Measurements from ENCODE around the gene PTPRT. TPM values are rescaled to one million over a fixed set of nuclear protein-coding genes. Genes with fewer than 3 reads are reported as not detected.

Gene PTPRT
- total RNA-seq, 1 experiment from 2014 or later = not detected

- no peak for DNase-seq (ENCODE audit: low spot score)
Measured at GRCh38 chr20:42836339-42836738, 353.4 kb downstream of the PTPRT start.

GRCh38 chr20:42807876-42808275 lies 381.8 kb downstream of the PTPRT start:
- no peak for DNase-seq (ENCODE audit: low spot score)

GRCh38 chr20:42795111-42795695 lies 394.5 kb downstream of the PTPRT start:
- no peak for DNase-seq (ENCODE audit: low spot score)

DNA sequence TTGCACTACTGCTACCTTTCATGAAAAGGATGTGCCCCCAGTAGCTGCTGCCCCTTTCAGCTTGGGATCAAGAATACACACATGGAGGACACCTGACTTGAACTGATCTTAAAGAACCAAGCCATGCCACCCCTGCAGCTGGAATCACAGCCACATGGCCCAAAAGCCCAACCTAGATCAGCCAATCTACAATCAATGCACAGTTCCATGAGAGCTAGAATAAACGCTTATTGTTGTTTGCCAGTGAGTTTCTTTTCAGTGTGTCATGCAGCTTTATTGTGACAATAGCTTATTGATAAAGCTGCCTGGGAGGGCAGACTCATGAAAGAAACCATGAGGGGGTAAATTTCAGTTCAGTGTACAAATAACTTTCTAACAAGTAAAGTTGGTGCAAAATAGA lies 397.7 kb downstream of the PTPRT start:
- DNase-seq (ENCODE audit: low spot score) = no peak

DNA sequence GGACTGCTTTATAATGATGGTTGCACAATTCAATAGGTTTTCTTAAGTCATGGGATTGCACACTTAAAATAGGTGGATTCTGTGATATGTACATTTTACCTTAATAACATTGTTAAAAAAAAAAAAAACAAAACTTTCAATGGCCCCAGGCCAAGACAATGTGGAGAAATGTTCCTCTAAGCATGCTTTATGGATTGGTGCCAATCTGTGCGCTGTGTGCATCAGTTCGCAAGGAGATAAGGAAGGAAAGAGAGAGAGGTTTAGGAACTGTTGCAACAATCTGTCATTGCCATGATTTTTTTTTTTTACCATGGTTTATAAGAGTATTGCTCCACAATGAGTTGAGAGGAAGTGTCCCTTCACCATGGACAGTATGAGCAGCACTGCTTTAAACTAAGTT lies 399.6 kb downstream of the PTPRT start:
- no peak for DNase-seq (ENCODE audit: low spot score)

DNA sequence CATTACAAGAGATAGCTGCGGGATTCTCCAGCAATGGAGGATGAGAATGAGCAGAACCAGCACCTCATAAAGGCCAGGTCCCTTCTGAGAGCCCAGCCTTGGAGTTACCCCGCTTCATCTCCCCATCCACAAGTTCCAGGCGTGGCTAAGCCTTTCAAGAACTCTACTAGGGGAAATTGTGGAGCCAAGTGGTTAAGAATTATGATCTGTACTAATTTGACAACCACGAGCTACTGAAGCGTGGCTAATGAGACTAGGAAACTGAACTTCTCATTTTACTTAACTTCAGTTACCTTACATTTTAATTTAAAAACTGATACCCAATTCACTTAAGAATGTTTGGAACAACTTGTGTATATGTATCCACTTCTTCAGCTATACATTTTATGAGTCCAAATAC lies 401.0 kb downstream of the PTPRT start:
- DNase-seq (ENCODE audit: low spot score) = no peak

GRCh38 chr20:42785041-42785440 lies 404.7 kb downstream of the PTPRT start:
- no peak for DNase-seq (ENCODE audit: low spot score)

GRCh38 chr20:42779216-42779615 lies 410.5 kb downstream of the PTPRT start:
- DNase-seq (ENCODE audit: low spot score) = no peak

- no peak for DNase-seq (ENCODE audit: low spot score)
Measured at GRCh38 chr20:42775866-42776265, 413.8 kb downstream of the PTPRT start.

- DNase-seq (ENCODE audit: low spot score) = no peak
Measured at GRCh38 chr20:42775037-42775436, 414.7 kb downstream of the PTPRT start.

GRCh38 chr20:42763015-42763414 lies 426.7 kb downstream of the PTPRT start:
- DNase-seq (ENCODE audit: low spot score) = no peak

GRCh38 chr20:42756991-42757390 lies 432.7 kb downstream of the PTPRT start:
- DNase-seq (ENCODE audit: low spot score) = no peak

GRCh38 chr20:42754706-42755105 lies 435.0 kb downstream of the PTPRT start:
- DNase-seq (ENCODE audit: low spot score) = no peak

DNA sequence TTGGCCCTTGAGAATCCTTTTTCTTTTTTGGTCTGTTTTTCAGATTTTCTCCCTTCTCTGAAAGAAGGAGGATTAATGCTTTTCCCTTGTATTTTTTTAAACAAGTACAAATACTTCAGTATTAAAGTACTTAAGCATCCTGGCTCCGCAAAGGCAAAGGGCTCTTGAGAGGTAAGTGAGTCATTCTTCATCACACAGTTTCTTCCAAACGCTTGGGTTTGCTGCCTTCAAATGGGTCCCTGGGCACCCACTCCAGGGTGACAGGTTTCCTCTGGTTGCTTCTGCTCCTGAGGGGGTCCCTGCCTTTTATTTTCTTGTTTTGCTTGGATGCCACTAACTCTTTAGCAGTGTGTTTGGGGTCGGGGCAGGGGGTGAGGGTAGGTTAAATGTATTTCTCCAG lies 437.1 kb downstream of the PTPRT start:
- DNase-seq (ENCODE audit: low spot score) = no peak

DNA sequence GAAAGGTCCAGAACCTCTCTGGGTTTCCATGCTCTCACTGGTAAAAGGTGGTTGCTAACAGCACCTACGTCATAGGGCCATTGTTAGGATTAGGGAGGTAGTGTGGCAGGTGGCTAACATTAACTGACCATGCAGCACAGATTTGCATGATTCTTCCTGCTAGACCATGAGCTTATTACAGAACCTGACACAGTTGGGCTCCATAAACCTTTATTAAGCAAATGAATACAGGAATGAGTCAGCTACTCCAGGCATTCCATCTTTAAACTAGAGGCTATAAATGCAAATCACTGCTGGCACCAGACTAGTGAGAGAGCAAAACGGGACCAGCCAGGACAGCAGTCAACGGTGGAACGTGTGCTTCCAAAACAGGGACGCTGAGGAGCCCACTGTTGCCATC lies 440.1 kb downstream of the PTPRT start:
- no peak for DNase-seq (ENCODE audit: low spot score)

DNA sequence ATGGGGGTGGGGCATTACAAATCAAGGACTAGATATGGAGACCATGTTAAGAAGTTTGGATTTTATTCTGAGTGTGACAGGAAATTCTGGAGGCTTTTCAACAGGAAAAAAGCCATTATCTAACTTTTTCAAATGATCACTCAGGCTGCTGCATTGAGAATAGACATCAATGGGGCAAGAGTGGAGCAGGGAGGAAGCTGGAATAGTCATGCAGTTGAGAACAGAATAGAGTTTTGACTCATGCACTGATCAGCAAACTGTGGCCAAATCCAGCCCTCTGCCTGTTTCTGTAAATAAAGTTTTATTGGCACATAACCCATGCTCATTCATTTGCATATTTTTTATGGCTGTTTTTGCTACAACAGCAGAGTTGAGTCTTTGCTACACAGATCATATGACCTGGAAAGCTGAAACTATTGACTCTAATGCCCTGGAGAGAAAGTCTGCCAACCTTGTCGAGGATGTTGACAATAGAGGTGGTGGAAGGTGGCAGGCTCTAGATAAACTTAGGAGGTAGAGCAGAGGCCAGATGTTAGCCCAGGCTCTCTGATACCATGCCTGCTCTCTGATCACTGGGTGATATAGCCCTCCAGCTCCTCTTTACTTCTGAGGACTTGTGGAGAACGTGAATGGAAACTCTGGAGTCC lies 441.8 kb downstream of the PTPRT start:
- DNase-seq (ENCODE audit: low spot score) = no peak

- no peak for DNase-seq (ENCODE audit: low spot score)
Measured at GRCh38 chr20:42744756-42745465, 444.8 kb downstream of the PTPRT start.

- DNase-seq (ENCODE audit: low spot score) = no peak
Measured at GRCh38 chr20:42742926-42743325, 446.8 kb downstream of the PTPRT start.

DNA sequence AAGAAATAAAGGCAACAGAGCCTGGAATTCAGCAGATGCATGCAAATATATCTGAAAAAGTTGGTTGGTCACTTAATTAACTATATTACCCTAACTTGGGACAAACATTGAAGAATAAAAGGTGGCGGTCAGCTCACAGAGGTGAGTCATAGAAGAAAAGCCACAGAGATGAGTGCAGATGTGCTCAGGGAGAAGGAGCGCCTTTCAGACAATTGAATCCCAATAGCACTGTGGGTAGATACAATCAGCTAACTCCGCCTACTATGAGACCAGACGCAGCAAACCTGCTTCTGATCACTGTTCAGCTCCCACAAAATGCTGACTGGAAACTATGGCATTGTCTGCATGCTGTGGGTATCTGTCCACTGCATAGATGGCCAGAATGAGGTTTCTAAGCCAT lies 447.8 kb downstream of the PTPRT start:
- no peak for DNase-seq (ENCODE audit: low spot score)

- no peak for DNase-seq (ENCODE audit: low spot score)
Measured at GRCh38 chr20:42740226-42740870, 449.4 kb downstream of the PTPRT start.

DNA sequence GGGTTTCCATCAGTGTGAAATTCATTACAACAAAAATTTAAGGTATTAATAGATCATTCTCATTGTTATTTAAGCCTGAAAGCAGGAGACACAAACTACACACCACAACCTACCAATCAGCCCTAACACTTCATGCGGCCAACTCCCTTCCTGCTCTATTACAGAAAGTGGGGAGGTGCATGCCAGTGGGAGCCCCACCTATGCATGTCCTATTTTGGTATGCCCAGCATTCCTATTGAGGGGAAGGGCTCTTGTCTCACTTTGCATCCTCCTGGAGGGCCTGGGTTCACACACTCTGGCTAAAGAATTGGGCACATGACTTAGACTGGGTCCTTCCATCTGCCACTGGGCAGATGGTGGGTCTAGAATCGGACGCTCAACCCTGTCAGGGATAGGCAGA lies 450.0 kb downstream of the PTPRT start:
- no peak for DNase-seq (ENCODE audit: low spot score)

DNA sequence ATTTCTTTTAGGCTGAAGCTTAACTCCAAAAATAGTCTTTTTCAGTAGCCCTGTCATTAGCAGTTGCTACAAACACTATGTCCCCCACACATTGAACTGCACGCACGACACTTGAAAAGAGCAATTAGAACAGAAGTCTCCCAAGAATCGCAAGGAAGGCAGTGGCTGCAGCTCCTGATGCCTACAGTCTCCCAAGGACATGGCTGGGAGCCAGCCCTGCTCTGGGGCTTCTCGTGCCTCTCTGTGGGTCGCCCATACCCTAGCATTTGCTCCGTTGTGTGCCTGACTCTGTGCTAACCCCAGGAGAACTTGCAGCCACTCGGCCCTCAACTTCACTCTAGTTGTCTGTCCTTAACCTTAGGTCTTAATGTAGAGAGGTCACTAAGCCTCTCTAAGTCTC lies 454.2 kb downstream of the PTPRT start:
- no peak for DNase-seq (ENCODE audit: low spot score)
